Glutamatergic neuron (in vitro differentiated cells): Measurements from ENCODE around the gene EBI3. TPM values are rescaled to one million over a fixed set of nuclear protein-coding genes. Genes with fewer than 3 reads are reported as not detected.
A peak's percentile ranks its signal among the peaks of the same experiment; 100 is the strongest.
"Not testable (repeated sequence)": the region's sequence is repeated elsewhere in the genome, so short reads cannot be mapped to it uniquely, and the experiment has no call there.

Experiments
- DNase-seq: peaks from one replicate; pipeline ENCODE4 v3.0.0; 2022
- H3K27ac Mint-ChIP-seq: one replicate; pipeline ENCODE4 v1.8.0; 2020; ENCODE audit warnings: mild to moderate bottlenecking, mixed read lengths, inconsistent platforms; ENCODE audit not compliant: unreplicated experiment
- H3K27me3 Mint-ChIP-seq: one replicate; pipeline ENCODE4 v1.8.0; 2020; ENCODE audit warnings: mild to moderate bottlenecking, moderate library complexity, mixed read lengths, inconsistent platforms; ENCODE audit not compliant: unreplicated experiment
- H3K36me3 Mint-ChIP-seq: one replicate; pipeline ENCODE4 v1.8.0; 2020; ENCODE audit warnings: mild to moderate bottlenecking, mixed read lengths, inconsistent platforms; ENCODE audit not compliant: unreplicated experiment
- H3K4me1 Mint-ChIP-seq: one replicate; pipeline ENCODE4 v1.8.0; 2020; ENCODE audit warnings: mild to moderate bottlenecking, low read depth, mixed read lengths, inconsistent platforms; ENCODE audit not compliant: unreplicated experiment
- H3K4me3 Mint-ChIP-seq: one replicate; pipeline ENCODE4 v1.8.0; 2020; ENCODE audit warnings: mild to moderate bottlenecking, mixed read lengths, inconsistent platforms; ENCODE audit not compliant: unreplicated experiment
- H3K9me3 Mint-ChIP-seq: one replicate; pipeline ENCODE4 v1.8.0; 2020; ENCODE audit warnings: mild to moderate bottlenecking, moderate library complexity, mixed read lengths, inconsistent platforms; ENCODE audit not compliant: unreplicated experiment
- total RNA-seq: library from RNA; stranded (reverse); fragmentation: NEBNext Ultra II Directional; extraction: Animal tissue kit (Norgen Biotek cat#: 25700); gene quantifications from one replicate; pipeline ENCODE4 v1.2.1, GENCODE V29; 2021; ENCODE audit not compliant: unreplicated experiment
- TF ChIP-seq, protein P1 (sequence below): fragments of 200-600 bp; sonication (generic); IDR thresholded peaks from one replicate; pipeline ENCODE4 v1.5.0; 2021; ENCODE audit not compliant: partially characterized antibody, unreplicated experiment

Gene EBI3
- total RNA-seq, 1 donor from 2014 or later, result not detected

DNA sequence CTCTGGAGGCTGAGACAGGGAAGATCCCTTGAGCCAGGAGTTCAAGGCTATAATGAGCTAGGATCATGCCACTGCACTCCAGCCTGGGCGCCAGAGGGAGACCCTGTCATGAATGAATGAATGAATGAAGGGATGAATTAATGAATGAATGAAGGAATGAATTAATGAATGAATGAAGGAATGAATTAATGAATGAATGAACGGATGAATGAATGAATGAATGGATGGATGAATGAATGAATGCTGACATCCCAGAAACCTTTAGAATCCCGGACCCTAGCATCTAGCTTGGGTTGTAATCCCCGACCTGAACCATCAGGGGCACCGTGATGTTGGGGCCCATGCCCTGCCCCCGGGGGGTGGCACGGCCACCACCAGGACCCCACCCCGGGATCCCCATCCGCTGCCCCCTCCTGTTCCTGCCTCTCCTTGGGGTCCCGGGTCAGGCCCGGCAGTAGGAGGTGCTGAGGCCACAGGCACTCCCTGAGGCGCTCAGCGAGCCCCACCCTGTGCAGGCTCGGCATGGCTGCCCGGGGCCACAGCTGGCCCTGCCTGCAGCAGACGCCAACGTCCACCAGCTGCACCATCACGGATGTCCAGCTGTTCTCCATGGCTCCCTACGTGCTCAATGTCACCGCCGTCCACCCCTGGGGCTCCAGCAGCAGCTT, 3.4 kb downstream of the EBI3 start:
- Mint-ChIP-seq H3K9me3 (peaks cover 1% of the 10 kb centered on the region), H3K36me3 (no peaks in the 10 kb centered on the region), H3K27me3 (peaks cover 2% of the 10 kb centered on the region), H3K4me1 (no peaks in the 10 kb centered on the region), H3K4me3 (no peak overlapping the region), H3K27ac (no peak overlapping the region)
- TF ChIP-seq, protein P1, sequence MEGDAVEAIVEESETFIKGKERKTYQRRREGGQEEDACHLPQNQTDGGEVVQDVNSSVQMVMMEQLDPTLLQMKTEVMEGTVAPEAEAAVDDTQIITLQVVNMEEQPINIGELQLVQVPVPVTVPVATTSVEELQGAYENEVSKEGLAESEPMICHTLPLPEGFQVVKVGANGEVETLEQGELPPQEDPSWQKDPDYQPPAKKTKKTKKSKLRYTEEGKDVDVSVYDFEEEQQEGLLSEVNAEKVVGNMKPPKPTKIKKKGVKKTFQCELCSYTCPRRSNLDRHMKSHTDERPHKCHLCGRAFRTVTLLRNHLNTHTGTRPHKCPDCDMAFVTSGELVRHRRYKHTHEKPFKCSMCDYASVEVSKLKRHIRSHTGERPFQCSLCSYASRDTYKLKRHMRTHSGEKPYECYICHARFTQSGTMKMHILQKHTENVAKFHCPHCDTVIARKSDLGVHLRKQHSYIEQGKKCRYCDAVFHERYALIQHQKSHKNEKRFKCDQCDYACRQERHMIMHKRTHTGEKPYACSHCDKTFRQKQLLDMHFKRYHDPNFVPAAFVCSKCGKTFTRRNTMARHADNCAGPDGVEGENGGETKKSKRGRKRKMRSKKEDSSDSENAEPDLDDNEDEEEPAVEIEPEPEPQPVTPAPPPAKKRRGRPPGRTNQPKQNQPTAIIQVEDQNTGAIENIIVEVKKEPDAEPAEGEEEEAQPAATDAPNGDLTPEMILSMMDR, result no peak
- DNase-seq, result peak; percentile 35

DNA sequence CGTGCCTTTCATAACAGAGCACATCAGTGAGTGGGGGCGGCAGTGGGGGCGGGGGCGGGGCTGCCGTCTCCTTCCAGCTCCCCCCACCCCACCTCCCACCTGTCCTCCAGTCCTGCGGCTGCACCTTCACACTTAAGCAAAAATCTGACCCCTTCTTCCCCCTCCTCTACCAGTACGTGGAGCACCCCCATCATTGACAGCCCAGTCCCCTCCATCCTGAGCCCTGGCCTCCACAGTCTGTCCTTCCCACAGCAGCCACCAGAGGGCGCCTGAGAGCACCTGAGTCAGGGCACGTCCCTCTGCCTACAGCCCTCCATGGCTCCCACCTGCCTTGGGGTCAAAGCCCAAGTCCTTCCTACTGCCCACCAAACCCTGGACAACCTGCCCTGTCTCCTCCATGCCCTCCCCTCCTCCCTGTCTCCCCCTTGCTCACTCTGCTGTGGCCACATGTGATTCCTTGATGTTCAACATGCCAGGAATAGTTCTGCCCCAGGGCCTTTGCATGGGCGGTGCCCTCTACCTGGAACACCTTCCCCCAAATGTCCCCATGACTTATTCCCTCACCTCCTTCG, 4.0 kb downstream of the EBI3 start:
- peak; percentile 83 for DNase-seq
- peaks cover 2% of the 10 kb centered on the region for H3K27me3 Mint-ChIP-seq
- no peaks in the 10 kb centered on the region for H3K4me1 Mint-ChIP-seq

DNA sequence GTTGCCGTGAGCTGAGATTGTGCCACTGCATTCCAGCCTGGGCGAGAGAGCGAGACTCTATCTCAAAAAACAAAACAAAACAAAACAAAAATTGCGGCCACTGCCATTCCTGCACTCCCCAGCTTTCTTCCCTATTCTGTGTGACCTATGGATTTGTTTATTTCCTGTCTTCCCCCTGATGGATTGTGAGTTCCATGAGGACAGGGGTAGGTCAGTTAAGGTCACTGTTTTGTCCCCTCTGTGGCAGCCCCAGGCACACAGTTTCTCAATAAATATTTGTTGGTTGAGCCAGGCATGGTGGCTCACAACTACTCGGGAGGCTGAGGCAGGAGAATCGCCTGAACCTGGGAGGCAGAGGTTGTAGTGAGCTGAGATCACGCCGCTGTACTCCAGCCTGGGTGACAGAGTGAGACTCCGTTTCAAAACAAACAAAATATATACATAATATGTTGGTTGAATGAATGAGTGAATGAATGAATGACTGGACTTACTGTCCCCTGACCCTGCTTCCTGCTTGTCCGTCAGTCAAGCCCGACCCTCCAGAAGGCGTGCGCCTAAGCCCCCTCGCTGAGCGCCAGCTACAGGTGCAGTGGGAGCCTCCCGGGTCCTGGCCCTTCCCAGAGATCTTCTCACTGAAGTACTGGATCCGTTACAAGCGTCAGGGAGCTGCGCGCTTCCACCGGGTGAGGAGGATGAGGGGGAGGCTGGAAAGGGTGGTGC, 5.0 kb downstream of the EBI3 start:
- no peak overlapping the region for H3K4me3 Mint-ChIP-seq
- no peaks in the 10 kb centered on the region for H3K4me1 Mint-ChIP-seq
- no peak overlapping the region for H3K27ac Mint-ChIP-seq
- DNase-seq, result no peak
- TF ChIP-seq, protein P1, result no peak
- no peaks in the 10 kb centered on the region for H3K36me3 Mint-ChIP-seq
- peaks cover 1% of the 10 kb centered on the region for H3K9me3 Mint-ChIP-seq
- H3K27me3 Mint-ChIP-seq, result peaks cover 2% of the 10 kb centered on the region

More for the DNA sequence above, 4.0 kb downstream of the EBI3 start:
- no peaks in the 10 kb centered on the region for H3K36me3 Mint-ChIP-seq
- peaks cover 1% of the 10 kb centered on the region for H3K9me3 Mint-ChIP-seq
- no peak overlapping the region for H3K4me3 Mint-ChIP-seq
- TF ChIP-seq, protein P1, result peak; percentile 74
- no peak overlapping the region for H3K27ac Mint-ChIP-seq

DNA sequence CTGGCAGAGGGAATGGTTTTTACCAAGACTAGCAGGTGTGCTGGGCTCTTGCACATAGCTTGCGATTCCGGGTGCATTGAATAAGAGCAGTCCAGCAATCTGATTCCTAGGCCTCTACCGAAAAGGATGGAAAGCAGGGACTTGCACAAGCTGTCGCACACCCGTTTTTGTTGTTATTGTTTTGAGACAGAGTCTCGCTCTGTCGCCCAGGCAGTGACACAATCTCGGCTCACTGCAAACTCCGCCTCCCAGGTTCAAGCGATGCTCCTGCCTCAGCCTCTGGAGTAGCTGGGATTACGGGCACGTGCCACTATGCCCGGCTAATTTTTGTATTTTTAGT, 5.5 kb downstream of the EBI3 start:
- Mint-ChIP-seq H3K27me3 (peaks cover 2% of the 10 kb centered on the region), H3K4me3 (no peak overlapping the region), H3K4me1 (no peaks in the 10 kb centered on the region), H3K9me3 (peaks cover 1% of the 10 kb centered on the region), H3K36me3 (no peaks in the 10 kb centered on the region), H3K27ac (no peak overlapping the region)
- TF ChIP-seq, protein P1, result no peak
- DNase-seq, result no peak

DNA sequence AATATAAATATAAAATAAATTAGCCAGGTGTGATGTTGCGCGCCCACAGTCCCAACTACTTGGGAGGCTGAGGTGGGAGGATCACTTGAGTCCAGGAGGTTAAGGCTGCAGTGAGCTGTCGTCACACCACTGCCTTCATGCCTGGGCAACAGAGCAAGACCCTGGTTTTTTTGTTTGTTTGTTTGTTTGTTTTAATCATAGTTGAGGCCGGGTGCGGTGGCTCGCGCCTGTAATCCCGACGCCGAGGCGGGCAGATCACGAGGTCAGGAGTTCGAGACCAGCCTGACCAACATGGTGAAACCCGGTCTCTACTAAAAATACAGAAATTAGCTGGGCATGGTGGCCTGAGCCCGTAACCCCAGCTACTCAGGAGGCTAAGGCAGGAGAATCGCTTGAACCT, 8.2 kb downstream of the EBI3 start:
- not testable (repeated sequence) for H3K36me3 Mint-ChIP-seq, H3K27me3 Mint-ChIP-seq, H3K27ac Mint-ChIP-seq, H3K9me3 Mint-ChIP-seq, H3K4me3 Mint-ChIP-seq, DNase-seq, H3K4me1 Mint-ChIP-seq
